SJCRH30 (cell line): ENCODE measurements around the gene PEAR1. TPM values are rescaled to one million over a fixed set of nuclear protein-coding genes. Genes with fewer than 3 reads are reported as not detected.
A peak's percentile ranks its signal among the peaks of the same experiment; 100 is the strongest.

ENCODE experiments used
- DNase-seq, 2 experiments: peaks; one replicate each; pipeline ENCODE4 v3.0.0-alpha.2; 2015 to 2020
- H3K27ac ChIP-seq: fragments of 250-450 bp; sonication (Bioruptor Pico); 2 replicates; pipeline ENCODE4 v1.5.1; 2020; ENCODE audit warnings: mild to moderate bottlenecking, moderate library complexity
- H3K27me3 ChIP-seq: fragments of 250-450 bp; sonication (Bioruptor Pico); 2 replicates; pipeline ENCODE4 v1.5.1; 2020; ENCODE audit warnings: mild to moderate bottlenecking, moderate library complexity
- H3K36me3 ChIP-seq: fragments of 250-450 bp; sonication (Bioruptor Pico); 2 replicates; pipeline ENCODE4 v1.5.1; 2020; ENCODE audit warnings: mild to moderate bottlenecking, moderate library complexity
- H3K4me1 ChIP-seq: fragments of 250-450 bp; sonication (Bioruptor Pico); 2 replicates; pipeline ENCODE4 v1.5.1; 2020; ENCODE audit warnings: mild to moderate bottlenecking, moderate library complexity
- H3K4me3 ChIP-seq: fragments of 250-450 bp; sonication (Bioruptor Pico); 2 replicates; pipeline ENCODE4 v1.5.1; 2020; ENCODE audit warnings: mild to moderate bottlenecking, moderate library complexity
- H3K9me3 ChIP-seq: fragments of 250-450 bp; sonication (Bioruptor Pico); replicated peaks from 2 replicates; pipeline ENCODE4 v1.5.1; 2020; ENCODE audit warnings: mild to moderate bottlenecking, moderate library complexity
- total RNA-seq: library from RNA; depleted of rRNA; stranded (reverse); fragments of >200 nt; shearing (Covaris generic); gene quantifications from 2 replicates; pipeline ENCODE4 v1.2.3, GENCODE V29; 2014; rRNA removed

Gene PEAR1
- total RNA-seq, 1 experiment from 2014 or later: not detected

GRCh38 chr1:156951371-156951770 is 57.9 kb downstream of the PEAR1 start:
- H3K9me3 ChIP-seq: no peaks in the 10 kb centered on the region
- no peak overlapping the region for H3K27ac ChIP-seq
- H3K36me3 ChIP-seq: peaks cover 10% of the 10 kb centered on the region
- no peaks in the 10 kb centered on the region for H3K4me1 ChIP-seq
- no peak for DNase-seq
- H3K4me3 ChIP-seq: no peak overlapping the region
- H3K27me3 ChIP-seq: no peaks in the 10 kb centered on the region

GRCh38 chr1:156953571-156953970 is 60.1 kb downstream of the PEAR1 start:
- no peak for DNase-seq
- H3K9me3 ChIP-seq: no peaks in the 10 kb centered on the region
- H3K4me1 ChIP-seq: no peaks in the 10 kb centered on the region
- peaks cover 17% of the 10 kb centered on the region for H3K36me3 ChIP-seq
- no peaks in the 10 kb centered on the region for H3K27me3 ChIP-seq
- no peak overlapping the region for H3K27ac ChIP-seq
- H3K4me3 ChIP-seq: no peak overlapping the region

GRCh38 chr1:156956333-156956732 is 62.8 kb downstream of the PEAR1 start:
- H3K4me1 ChIP-seq: no peaks in the 10 kb centered on the region
- no peak overlapping the region for H3K4me3 ChIP-seq
- DNase-seq: no peak
- peaks cover 18% of the 10 kb centered on the region; the same call in 1 of the 2 replicates for H3K36me3 ChIP-seq
- H3K27ac ChIP-seq: no peak overlapping the region
- no peaks in the 10 kb centered on the region for H3K27me3 ChIP-seq
- H3K9me3 ChIP-seq: no peaks in the 10 kb centered on the region

GRCh38 chr1:156957634-156958033 is 64.1 kb downstream of the PEAR1 start:
- no peaks in the 10 kb centered on the region for H3K9me3 ChIP-seq
- DNase-seq: no peak
- no peaks in the 10 kb centered on the region for H3K4me1 ChIP-seq
- H3K27me3 ChIP-seq: no peaks in the 10 kb centered on the region
- H3K4me3 ChIP-seq: no peak overlapping the region
- H3K36me3 ChIP-seq: peaks cover 14% of the 10 kb centered on the region; the same call in 1 of the 2 replicates
- H3K27ac ChIP-seq: no peak overlapping the region

- DNase-seq: no peak
- Histone ChIP-seq H3K36me3 (peaks cover 14% of the 10 kb centered on the region; the same call in 1 of the 2 replicates), H3K27ac (no peak overlapping the region)
These were observed 64.8 kb downstream of the PEAR1 start for GRCh38 chr1:156958247-156958714.

GRCh38 chr1:156959414-156959813 is 65.9 kb downstream of the PEAR1 start:
- Histone ChIP-seq H3K36me3 (peaks cover 10% of the 10 kb centered on the region; the same call in 1 of the 2 replicates), H3K9me3 (no peaks in the 10 kb centered on the region)
- DNase-seq: peak in 1 of 2 experiments; percentile 17

More at GRCh38 chr1:156958247-156958714, 64.8 kb downstream of the PEAR1 start:
- no peaks in the 10 kb centered on the region for H3K27me3 ChIP-seq
- H3K4me1 ChIP-seq: no peaks in the 10 kb centered on the region
- H3K9me3 ChIP-seq: no peaks in the 10 kb centered on the region
- no peak overlapping the region for H3K4me3 ChIP-seq

GRCh38 chr1:156959925-156960324 is 66.4 kb downstream of the PEAR1 start:
- H3K9me3 ChIP-seq: no peaks in the 10 kb centered on the region
- H3K27ac ChIP-seq: no peak overlapping the region
- H3K27me3 ChIP-seq: no peaks in the 10 kb centered on the region
- H3K4me3 ChIP-seq: no peak overlapping the region
- H3K4me1 ChIP-seq: no peaks in the 10 kb centered on the region
- peaks cover 10% of the 10 kb centered on the region; the same call in 1 of the 2 replicates for H3K36me3 ChIP-seq
- DNase-seq: no peak

More at GRCh38 chr1:156959414-156959813, 65.9 kb downstream of the PEAR1 start:
- Histone ChIP-seq H3K27ac (no peak overlapping the region), H3K4me1 (no peaks in the 10 kb centered on the region), H3K4me3 (no peak overlapping the region), H3K27me3 (no peaks in the 10 kb centered on the region)

- no peak overlapping the region for H3K4me3 ChIP-seq
- DNase-seq: peak in 1 of 2 experiments; percentile 6
- H3K36me3 ChIP-seq: peaks cover 10% of the 10 kb centered on the region; the same call in 1 of the 2 replicates
- H3K9me3 ChIP-seq: no peaks in the 10 kb centered on the region
- H3K27me3 ChIP-seq: no peaks in the 10 kb centered on the region
- no peaks in the 10 kb centered on the region for H3K4me1 ChIP-seq
- no peak overlapping the region for H3K27ac ChIP-seq
These were observed 68.2 kb downstream of the PEAR1 start for GRCh38 chr1:156961709-156962108.

GRCh38 chr1:156963621-156964020 is 70.1 kb downstream of the PEAR1 start:
- H3K27me3 ChIP-seq: no peaks in the 10 kb centered on the region
- no peaks in the 10 kb centered on the region for H3K9me3 ChIP-seq
- DNase-seq: no peak
- H3K4me1 ChIP-seq: no peaks in the 10 kb centered on the region
- H3K36me3 ChIP-seq: peaks cover 3% of the 10 kb centered on the region; the same call in 1 of the 2 replicates
- H3K27ac ChIP-seq: no peak overlapping the region
- H3K4me3 ChIP-seq: no peak overlapping the region

GRCh38 chr1:156964441-156964840 is 70.9 kb downstream of the PEAR1 start:
- H3K4me3 ChIP-seq: no peak overlapping the region
- no peaks in the 10 kb centered on the region for H3K4me1 ChIP-seq
- H3K27me3 ChIP-seq: no peaks in the 10 kb centered on the region
- no peak overlapping the region for H3K27ac ChIP-seq
- H3K36me3 ChIP-seq: peaks cover 3% of the 10 kb centered on the region; the same call in 1 of the 2 replicates
- no peaks in the 10 kb centered on the region for H3K9me3 ChIP-seq
- DNase-seq: no peak

Other genes starting within 250 kb of the PEAR1 start
- 356 and 359 TPM in 2 replicates for gene NES, start 216.3 kb upstream of the PEAR1 start, total RNA-seq
- 0.43 and 0.85 TPM in 2 replicates for gene CRABP2, start 188.1 kb upstream of the PEAR1 start, total RNA-seq
- gene METTL25B, start 165.2 kb upstream of the PEAR1 start, total RNA-seq: 8.6 and 9.9 TPM in 2 replicates
- gene ISG20L2, start 165.0 kb upstream of the PEAR1 start, total RNA-seq: 29.1 and 33.7 TPM in 2 replicates
- gene MRPL24, start 152.6 kb upstream of the PEAR1 start, total RNA-seq: 53.4 and 61.3 TPM in 2 replicates
- 276 and 278 TPM in 2 replicates for gene HDGF, start 142.0 kb upstream of the PEAR1 start, total RNA-seq
- gene PRCC, start 126.2 kb upstream of the PEAR1 start, total RNA-seq: 56.4 and 61.2 TPM in 2 replicates
- gene SH2D2A, start 76.9 kb upstream of the PEAR1 start, total RNA-seq: 0.30 TPM in 1 of 2 replicates, not detected in the other
- gene INSRR, start 34.6 kb upstream of the PEAR1 start, total RNA-seq: not detected in 2 replicates
- not detected in 2 replicates for gene NTRK1, start 32.9 kb upstream of the PEAR1 start, total RNA-seq
- gene LRRC71, start 26.9 kb downstream of the PEAR1 start, total RNA-seq: not detected in 2 replicates
- gene ARHGEF11, start 152.0 kb downstream of the PEAR1 start, total RNA-seq: 19.0 and 19.7 TPM in 2 replicates
- gene ETV3L, start 206.1 kb downstream of the PEAR1 start, total RNA-seq: 0.05 TPM in 1 of 2 replicates, not detected in the other
- gene ETV3, start 244.7 kb downstream of the PEAR1 start, total RNA-seq: 12.2 and 12.5 TPM in 2 replicates